HG03460 (cell line): ENCODE results near the gene PTPRK.
"Not testable (repeated sequence)": the region's sequence is repeated elsewhere in the genome, so short reads cannot be mapped to it uniquely, and the experiment has no call there.

Experiments used
- ATAC-seq: cut with Tn5 transposase; IDR thresholded peaks from one replicate; pipeline ENCODE4 v1.9.1; 2021; ENCODE audit not compliant: unreplicated experiment

The PTPRK gene

DNA sequence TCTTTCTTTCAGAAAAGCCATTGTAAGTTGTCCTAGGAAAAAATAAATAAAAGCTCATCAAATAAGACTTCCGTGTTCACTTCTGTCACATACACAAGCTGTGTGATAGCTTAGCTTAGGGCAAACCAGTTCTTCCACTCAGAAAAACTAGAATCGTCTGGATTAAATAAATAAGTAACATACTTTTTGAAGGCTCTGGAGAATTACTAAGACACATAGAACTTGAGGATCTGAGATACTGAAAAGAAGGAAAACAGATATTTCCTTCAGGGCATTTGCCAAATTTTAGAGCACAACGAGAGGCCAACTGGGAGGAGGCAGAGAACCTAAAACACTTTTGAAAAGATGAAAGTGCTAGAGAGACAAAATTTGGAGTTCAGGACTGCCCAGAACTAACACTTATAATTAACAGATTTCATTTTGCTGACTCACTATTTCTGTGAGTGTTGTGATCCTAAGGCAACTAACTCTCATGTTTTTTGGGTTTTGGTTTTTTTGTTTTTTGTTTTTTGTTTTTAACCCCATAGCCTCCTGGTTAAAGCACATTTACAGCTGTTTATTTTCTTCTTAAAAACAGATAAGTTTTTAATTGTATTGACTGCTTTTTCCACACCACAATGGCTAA lies 580.8 kb downstream of the PTPRK start:
- no peak for ATAC-seq

DNA sequence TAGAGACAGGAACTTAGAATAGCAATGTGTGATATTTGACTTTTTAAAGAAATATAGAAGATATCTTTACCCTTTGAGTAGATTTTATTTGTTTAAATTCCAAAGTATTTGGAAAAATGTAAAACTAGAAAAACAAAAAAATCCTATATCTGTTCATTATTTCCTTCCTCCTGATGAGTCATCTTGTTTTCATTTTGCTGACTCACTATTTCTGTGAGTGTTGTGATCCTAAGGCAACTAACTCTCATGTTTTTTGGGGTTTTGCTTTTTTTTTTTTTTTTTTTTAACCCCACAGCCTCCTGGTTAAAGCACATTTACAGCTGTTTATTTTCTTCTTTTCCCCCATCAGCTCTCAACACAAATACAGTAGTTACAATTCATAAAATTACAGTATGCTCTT lies 581.7 kb downstream of the PTPRK start:
- no peak for ATAC-seq

DNA sequence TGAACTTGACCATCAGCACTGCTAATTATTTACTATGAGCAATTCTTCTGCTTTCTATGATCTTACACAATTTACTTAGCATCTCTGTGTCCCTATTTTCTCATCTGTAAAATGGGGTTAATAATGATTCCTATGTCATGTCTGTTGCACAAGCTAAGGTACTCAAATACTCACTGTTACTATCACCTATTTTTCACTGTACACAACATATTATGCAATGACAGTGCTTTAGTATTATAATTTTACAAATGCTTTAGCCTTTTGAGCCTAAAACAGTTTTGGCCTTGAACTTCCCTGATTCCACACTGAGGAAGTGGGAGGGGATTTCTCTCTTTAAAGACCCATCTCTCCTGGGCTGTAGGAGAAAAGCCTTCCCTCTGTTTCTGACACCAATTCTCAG lies 582.7 kb downstream of the PTPRK start:
- ATAC-seq, result no peak

DNA sequence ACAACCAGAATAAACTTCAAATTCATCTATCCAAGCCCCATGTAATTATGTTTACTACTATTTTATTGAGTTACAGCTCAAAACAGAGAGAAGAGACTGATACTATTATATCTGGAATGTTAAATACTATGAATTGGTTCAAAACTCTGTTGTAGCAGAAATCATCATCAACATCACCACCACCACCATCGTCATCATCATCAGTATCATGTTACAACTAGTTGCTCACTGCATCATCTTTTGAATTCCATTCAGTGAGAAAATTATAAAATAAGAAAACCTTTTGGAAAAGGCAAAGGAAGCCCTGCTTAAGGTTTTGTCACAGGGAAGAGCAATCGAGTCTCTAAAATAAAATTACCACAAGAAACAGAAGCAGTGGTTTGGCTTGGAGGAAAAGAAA lies 583.3 kb downstream of the PTPRK start:
- ATAC-seq, result no peak

DNA sequence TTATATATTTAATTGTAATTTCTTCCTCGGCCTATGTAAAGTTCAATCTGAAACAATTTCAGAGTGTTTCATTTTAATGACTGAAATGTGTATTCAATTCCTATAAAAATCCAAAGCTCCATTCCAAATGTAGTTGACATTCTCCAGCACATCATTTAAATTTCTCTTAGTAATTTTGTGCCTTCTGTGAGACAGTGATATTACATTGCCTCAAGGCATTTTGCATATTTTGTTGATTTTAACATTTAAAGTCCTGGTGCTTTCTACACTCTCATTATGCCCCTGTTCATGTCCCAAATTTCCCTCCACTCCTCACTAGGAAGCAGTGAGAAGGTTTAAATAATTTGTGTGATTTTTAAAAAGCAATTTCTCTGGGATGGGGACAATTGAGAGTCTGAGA lies 585.4 kb downstream of the PTPRK start:
- ATAC-seq, result no peak

DNA sequence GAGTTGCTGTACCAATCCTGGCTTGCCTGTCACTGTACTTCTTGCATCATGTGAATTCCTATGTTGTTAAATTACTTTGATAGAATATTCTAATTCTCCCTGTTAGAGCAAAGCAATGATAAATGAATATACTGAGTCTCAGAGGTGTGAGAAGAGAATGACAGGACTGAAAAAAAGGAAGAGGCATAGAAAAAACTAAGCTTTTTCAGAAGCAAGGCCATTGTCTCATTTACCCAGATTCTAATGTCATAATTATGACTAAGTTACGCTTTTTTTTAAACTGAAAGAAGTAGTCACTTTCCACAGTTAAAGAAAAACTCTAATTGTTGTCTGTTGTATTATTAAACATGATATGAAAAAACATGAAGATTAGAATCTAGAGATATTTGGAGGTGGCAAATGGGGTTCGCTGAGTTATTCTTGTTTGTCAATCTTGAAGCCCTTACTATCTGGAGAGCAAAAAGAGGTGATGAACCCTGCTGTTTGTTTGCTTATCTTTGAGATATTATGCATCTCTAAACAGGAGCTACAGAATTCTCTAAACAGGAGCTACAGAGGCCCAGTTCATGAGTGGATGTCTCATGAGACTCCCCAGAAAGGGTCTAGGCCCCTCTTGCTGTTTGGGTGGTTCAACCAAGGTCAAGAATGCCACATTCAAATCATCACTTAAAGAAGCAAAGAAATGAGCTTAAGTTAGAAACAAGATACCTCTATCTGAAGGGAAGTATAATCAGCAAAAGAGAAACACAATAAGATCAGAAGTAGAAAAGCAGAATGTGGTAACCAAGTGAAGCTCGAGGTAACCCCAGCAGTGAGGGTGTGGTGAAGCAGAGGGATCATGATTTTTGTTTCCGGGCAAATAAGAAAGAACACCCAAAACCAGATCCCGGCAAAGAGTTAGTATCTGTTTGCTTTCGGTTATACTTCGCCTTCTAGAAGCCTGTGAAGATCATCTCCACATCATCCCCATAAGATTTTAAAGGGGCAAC lies 586.3 kb downstream of the PTPRK start:
- ATAC-seq, result no peak

DNA sequence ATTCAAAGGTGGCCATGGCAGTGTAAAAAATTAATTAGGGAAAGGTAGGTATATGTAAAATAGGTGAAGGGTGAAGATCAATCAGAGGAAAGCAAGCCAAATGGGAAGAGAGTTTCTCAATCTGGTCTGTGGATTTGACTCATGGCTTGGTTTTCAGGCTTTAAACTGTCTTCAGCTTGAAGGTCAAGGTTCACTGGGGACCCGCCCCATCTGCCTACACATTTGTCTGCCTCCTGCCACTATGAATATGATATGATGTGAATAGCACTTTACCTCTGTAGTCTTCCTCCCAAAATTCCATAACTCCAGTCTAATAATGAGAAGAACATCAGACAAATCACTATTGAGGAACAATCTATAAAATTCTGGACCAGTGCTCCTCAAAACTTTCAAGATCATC lies 587.3 kb downstream of the PTPRK start:
- no peak for ATAC-seq

DNA sequence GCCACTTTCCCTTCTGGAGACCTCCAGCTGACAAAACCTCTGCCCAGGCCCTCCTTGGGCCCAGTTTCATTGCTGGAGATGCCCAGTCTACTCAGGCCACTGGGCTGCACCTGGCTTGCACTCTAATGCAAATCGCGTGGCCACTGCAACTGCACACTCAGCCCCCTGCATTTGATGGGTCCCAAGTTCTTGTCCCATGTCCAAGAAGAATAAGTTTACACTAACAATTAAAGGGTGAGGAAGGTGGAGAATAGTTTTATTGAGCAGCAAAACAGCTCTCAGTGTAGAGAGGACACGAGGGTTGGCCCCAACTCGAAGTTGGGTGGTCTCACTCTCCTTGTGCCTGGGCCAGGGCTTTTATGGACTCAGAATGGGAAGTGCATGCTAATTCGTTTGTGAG lies 587.7 kb downstream of the PTPRK start:
- ATAC-seq, result no peak

DNA sequence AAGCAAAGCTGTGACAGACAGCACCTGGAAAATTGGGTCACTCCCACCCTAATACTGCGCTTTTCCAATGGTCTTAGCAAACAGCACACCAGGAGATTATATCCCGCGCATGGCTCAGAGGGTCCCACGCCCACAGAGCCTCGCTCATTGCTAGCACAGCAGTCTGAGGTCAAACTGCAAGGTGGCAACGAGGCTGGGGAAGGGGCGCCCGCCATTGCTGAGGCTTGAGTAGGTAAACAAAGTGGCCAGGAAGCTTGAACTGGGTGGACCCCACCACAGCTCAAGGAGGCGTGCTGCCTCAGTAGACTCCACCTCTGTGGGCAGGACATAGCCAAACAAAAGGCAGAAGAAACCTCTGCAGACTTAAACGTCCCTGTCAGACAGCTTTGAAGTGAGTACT lies 594.0 kb downstream of the PTPRK start:
- ATAC-seq, result not testable (repeated sequence)

DNA sequence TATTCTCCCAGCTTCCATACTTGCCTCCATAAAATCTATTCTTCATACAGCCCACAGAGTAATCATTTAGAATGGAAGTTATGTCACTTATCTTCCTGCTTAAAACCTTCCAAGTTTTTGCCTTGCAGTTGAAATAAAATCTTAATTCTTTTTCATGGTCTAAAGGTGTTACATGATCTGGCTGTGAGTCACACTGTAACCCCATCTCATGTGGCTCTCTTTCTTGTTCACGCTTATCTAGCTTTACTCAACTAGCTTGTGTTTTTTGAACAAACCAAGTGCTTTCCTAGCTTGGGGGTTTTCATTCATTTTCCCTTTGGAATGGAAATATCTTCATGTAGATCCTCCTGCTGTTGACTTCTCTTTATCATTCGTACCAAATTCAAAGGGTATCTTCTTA lies 596.0 kb downstream of the PTPRK start:
- ATAC-seq, result no peak

DNA sequence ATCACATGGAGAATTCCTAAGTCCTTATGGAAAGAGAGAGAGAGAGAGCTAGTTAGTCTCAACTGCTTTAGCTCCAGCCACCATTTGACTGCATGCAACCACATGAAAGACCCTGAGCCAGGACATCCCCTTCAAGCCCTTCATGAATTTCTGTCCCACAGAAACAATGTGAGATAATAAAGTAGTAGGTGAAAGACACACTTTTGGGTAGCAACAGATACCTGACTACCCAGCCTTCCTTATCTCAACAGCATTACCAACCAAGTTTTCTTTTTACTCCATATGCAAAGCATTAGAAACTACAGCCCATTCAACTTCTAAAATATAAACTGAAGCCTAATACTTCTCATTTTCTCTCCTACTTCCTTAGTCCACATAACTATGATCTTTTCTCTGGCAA lies 596.4 kb downstream of the PTPRK start:
- ATAC-seq, result no peak

DNA sequence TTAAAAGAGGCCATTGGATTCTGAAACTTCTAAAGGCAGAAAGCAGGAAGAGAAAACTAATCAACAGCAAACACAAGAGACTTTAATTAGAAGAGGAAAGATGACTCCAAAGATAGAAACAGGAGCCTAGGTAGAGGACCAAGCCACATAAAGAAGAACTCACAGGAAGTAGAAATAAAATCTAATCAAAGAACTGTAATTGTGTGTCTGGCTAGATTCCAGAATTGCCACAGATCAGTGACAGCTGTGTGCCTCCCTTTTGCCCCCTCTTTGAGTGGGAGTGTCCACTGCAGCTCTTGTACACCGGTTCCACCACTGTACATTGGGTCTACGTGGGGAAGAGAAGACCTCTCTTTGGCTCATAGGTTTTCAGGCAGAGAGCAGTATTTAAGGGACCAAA lies 597.3 kb downstream of the PTPRK start:
- ATAC-seq, result no peak

DNA sequence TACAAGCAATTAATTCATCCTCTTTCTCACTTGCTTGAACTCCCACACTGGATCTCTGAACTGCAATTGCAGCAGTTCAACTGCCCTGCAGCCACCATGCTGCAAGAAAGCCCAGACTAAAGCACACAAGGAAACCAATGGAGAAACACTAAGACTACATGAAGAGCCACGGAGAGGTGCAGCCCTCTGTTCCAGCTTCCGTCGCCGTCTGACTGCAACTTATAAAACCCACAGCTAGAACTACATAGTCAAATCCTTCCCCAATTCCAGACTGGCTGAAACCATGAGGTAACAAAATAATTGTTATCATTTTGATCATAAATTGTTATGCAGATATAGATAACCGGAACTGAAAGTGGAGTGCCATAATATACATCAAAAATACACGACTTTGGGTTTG lies 598.4 kb downstream of the PTPRK start:
- no peak for ATAC-seq

DNA sequence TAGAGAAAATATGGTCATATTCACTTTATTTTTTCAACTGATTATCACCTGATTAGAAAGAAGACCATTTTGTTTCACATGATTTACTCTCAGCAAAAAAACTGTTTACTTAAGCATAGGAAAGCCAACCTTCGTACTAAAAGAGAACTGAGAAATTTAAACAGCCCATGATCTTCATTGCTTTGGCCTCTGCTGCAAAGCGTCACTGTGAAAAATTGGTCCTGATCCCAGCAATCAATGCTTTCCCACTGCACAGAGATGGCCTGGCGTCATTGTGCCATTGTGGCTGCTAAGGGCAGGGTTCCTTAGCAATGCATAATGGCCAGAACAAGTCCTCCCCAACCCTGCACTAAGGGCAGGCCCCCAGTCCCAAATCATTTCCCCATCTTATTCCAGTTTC lies 599.6 kb downstream of the PTPRK start:
- no peak for ATAC-seq
